Omental fat pad (tissue), 4 donors: ENCODE results near the gene SSH3. TPM values are rescaled to one million over a fixed set of nuclear protein-coding genes. Genes with fewer than 3 reads are reported as not detected.

Source experiments
- ATAC-seq: fragments of 150-250 bp; one replicate; pipeline ENCODE4 v1.9.1; 2016; ENCODE audit warnings: mild to moderate bottlenecking, moderate library complexity; ENCODE audit not compliant: low FRiP score
- DNase-seq: peaks from one replicate; pipeline ENCODE4 v3.0.0-alpha.2; 2019; ENCODE audit warnings: low spot score
- CTCF ChIP-seq, 3 donors: fragments of 450-650 bp; IDR thresholded peaks; one replicate each; pipeline ENCODE4 v1.5.1; 2016 to 2017; ENCODE audit warnings: antibody characterized with exemption in 3 of 3, mild to moderate bottlenecking in 3 of 3, moderate library complexity in 2 of 3
- total RNA-seq, 4 donors: library from RNA; depleted of rRNA; stranded (reverse); fragments of >200 nt; gene quantifications; one replicate each; pipeline ENCODE4 v1.1.0, GENCODE V29; 2016

Gene SSH3
- total RNA-seq, 4 donors from 2014 or later: 22.6 to 44.6 (median 28.3) TPM

GRCh38 chr11:67304511-67305113 lies 1.3 kb downstream of the SSH3 start:
- ATAC-seq: no peak
- TF ChIP-seq CTCF (IDR thresholded peaks at IDR 0.05): no peak
- no peak for DNase-seq

- ATAC-seq (no peak), DNase-seq (no peak)
- no peak for TF ChIP-seq CTCF (IDR thresholded peaks at IDR 0.05)
Observed at GRCh38 chr11:67306769-67307544, 3.6 kb downstream of the SSH3 start.

GRCh38 chr11:67307545-67308001 lies 4.2 kb downstream of the SSH3 start:
- ATAC-seq (no peak), DNase-seq (no peak)
- TF ChIP-seq CTCF (IDR thresholded peaks at IDR 0.05): no peak

GRCh38 chr11:67308031-67308866 lies 4.9 kb downstream of the SSH3 start:
- DNase-seq: no peak
- TF ChIP-seq CTCF (IDR thresholded peaks at IDR 0.05): no peak
- ATAC-seq: no peak

- ATAC-seq (no peak), DNase-seq (no peak)
- TF ChIP-seq CTCF (IDR thresholded peaks at IDR 0.05): no peak
Observed at GRCh38 chr11:67309166-67309565, 5.8 kb downstream of the SSH3 start.

- ATAC-seq (no peak), DNase-seq (no peak)
- no peak for TF ChIP-seq CTCF (IDR thresholded peaks at IDR 0.05)
Observed at GRCh38 chr11:67309661-67310061, 6.3 kb downstream of the SSH3 start.
